GM21390 (cell line): ENCODE measurements around the gene MOG.
A peak's percentile ranks its signal among the peaks of the same experiment; 100 is the strongest.
"Not testable (repeated sequence)": the region's sequence is repeated elsewhere in the genome, so short reads cannot be mapped to it uniquely, and the experiment has no call there.

Experiments
- ATAC-seq: cut with Tn5 transposase; IDR thresholded peaks from one replicate; pipeline ENCODE4 v1.9.1; 2021; ENCODE audit not compliant: unreplicated experiment

Gene MOG

GRCh38 chr6:29637247-29637646 lies 19.6 kb upstream of the MOG start:
- ATAC-seq, result no peak

DNA sequence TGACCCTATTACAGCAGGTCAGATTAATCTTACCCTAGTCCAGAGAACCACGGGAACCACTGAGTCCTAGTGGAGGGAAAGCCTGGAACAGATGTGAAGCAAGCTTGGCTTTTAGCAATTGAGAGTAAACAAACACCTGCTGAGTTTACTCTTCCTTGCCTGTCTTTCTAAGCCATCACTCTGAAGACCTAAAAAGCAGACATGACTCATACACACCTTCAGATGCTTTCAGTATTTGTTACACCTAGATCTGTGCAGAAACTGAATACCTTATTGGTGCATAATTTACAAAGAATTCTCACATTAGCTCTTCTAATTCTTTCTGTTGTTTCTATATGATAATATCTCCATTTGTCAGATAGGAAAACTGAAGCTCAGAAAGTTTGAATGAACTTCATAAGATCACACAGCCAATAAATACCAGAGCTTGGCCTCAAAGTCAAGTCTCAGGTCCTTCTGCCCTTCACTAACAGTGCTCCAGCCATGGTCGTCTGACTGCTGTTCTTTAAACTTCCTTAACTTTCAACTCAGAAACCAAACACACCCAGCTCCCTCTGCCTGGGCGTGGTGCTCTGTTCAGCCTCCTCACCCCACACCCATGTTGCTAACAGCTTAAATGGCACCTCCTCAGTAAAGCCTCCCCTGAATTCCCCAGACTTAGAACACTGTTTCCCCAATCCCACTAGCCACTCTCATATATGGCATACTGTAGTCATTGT lies 15.3 kb upstream of the MOG start:
- ATAC-seq, result no peak

DNA sequence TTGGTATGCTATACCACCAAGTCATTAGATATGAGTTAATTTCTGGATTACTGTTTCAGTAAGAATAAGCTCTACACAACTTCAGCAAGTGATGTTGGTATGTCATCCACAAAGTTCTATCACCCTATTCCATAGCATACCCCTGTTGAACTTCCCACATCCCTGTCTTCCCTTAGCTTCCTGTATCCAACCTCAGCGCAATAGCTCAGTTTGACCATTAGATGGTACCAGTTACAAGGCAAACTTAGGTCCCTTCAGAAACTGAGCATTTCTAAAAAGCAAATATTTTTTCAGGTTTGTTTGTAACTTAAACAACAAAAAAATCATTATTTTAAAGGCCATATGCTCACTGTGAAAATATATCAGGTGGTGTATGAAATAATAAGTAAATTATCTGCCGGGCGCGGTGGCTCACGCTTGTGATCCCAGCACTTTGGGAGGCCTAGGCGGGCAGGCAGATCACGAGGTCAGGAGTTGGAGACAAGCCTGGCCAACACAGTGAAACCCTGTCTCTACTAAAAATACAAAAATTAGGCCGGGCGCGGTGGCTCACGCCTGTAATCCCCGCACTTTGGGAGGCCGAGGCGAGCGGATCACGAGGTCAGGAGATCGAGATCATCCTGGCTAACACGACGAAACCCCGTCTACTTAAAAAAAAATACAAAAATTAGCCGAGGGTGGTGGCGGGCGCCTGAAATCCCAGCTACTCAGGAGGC lies 8.8 kb upstream of the MOG start:
- no peak for ATAC-seq

DNA sequence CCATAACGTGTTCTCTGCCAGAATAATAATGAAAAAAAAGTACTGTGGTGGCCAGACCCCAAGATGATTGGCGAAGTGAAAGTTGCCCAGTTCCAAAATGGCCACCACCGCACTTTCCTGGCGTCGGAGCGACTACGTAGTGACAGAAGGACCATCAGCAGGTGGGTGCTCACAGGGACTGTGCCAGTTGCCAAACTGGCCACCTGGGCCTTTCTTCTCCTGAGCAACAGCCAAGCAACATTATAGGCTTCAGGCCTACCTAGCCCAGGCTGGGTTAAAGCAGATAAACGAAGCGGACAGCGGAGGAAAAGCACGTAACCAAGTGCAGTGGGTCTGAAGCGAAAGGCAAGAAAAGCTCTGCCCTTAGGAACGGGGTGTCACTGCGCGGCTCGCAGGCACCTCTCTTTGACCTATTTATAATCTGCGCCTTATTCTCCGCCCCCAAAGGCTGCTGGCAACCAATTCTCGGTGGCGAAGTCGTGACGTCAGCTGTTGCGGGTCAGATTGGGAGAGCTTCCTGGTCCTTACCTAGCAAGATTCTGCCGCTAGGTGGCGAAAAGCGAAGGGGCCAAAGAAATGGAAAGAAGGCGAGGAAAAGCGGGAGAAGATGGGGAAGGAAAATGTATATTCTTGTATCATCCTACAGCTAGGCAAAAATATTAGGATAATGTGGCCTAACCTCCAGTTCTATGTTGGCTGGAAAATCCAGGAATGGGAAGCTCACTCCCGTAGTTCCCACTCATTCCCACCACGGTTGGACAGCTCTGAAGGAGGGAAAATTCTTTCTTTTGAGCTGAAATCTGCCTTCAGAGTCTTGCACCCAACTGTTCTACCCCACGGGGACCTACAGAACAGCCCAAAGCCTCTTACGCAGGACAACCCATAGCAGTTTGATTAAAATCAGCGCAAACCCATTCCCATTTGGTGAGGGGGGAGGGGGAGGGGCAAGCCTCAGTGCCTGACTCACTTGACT lies 6.9 kb upstream of the MOG start:
- ATAC-seq, result peak; percentile 95

- no peak for ATAC-seq
These were observed 5.3 kb upstream of the MOG start for GRCh38 chr6:29651413-29652197.

DNA sequence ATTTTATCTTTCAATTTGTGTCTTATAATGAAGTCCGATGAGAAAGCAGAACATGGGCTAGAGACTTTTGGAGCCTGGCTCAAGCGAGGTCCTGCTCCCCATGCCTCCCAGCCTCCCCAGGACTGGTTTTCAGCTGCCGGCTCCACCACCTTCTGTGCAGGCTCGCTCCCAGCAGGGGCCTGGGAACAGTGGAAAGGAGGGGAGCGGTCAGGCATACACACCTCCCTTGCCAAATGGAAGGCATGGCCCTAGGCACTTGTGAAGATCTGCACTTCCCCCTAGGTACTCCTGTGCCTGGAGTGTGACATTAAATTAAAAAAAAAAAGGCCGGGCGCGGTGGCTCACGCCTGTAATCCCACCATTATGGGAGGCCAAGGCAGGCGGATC lies 4.7 kb upstream of the MOG start:
- no peak for ATAC-seq

- no peak for ATAC-seq
These were observed 3.3 kb upstream of the MOG start for GRCh38 chr6:29653452-29654038.

- no peak for ATAC-seq
These were observed 1.2 kb upstream of the MOG start for GRCh38 chr6:29655658-29656057.

- no peak for ATAC-seq
These were observed 735 bp upstream of the MOG start for GRCh38 chr6:29656157-29656556.

GRCh38 chr6:29661071-29661470 lies 4.2 kb downstream of the MOG start:
- no peak for ATAC-seq

GRCh38 chr6:29661502-29662141 lies 4.7 kb downstream of the MOG start:
- ATAC-seq, result not testable (repeated sequence)

DNA sequence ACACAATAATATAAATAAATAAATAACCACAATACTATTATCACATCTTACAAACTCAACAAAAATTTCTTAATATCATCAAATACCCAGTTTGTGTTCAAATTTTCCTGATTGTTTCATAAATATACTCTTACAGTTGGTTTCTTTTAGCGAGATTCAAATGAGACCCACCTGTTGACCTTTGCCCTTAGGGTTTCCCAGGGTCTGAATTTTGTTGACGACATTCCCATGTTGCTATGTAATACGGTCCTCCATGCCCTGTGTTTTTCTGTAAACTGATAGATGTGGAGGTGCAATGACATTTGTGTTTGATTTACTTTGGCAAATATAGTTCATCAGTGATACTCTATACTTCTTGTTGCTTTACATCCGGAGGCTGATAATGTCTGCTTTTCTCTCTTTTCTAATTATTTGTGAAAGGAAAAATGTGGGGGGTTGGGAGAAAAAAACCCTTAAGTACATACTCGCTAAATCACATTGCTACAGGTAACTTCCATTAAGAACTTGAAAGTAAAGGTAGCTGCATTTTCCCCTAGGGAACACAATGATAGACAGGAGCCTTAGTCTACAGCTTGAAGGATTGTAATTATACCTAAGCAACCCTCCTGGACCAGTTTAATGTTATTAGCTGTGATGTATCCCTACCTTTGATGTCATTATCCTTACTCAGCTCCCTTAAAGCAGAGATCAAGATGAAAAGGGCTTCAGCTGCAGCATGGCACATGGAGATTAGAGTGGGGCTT lies 6.6 kb downstream of the MOG start:
- no peak for ATAC-seq

GRCh38 chr6:29665942-29666825 lies 9.3 kb downstream of the MOG start:
- ATAC-seq, result no peak

DNA sequence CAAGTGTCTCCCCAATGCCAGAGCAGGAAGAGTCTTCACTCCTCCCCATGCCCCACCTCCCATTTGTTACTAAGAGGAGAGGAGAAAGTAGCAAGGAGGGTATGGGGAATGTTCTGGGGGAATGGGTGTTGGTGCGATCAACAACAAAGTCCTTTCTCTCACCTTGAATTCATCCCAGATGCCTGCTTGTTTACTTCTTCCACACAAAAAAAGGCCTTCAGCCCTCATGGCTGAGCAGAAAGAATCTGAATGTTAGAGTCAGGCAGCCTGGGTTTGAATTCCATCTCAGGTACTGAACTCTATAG lies 9.9 kb downstream of the MOG start:
- ATAC-seq, result no peak

- no peak for ATAC-seq
These were observed 10.3 kb downstream of the MOG start for GRCh38 chr6:29667158-29667557.

DNA sequence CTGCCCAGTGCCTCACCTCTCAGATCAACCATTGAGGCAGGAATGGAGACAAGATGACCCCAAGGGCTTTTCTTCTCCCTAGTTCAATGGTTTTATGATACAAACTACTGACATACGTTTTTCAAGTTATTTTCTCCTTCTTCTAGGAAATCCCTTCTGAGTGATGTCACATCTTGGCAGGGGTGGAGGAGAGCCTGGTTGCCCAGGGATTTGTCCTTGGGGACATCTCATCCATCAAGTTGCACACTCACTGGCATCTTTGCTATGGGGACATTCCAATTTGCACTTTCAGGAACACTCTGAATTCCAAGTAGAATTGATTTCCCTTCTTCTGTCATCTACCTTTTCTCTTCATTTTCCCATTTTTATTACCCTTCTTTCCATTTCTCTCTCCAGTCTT lies 14.1 kb downstream of the MOG start:
- no peak for ATAC-seq

DNA sequence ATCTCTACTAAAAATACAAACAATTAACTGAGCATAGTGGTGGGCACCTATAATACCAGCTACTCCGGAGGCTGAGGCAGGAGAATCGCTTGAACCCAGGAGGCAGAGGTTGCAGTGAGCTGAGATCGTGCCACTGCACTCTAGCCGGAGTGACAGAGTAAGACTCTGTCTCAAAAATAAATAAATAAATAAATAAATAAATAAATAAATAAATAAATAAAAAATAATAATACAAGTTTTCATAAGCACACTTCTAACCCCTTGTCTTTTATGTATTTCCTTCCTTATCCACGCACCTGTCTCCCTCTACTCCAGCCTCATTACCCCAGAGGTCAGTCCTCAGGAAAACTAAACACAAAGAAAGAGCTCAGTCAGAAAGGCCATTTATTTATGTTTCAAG lies 15.2 kb downstream of the MOG start:
- ATAC-seq, result not testable (repeated sequence)

- ATAC-seq, result no peak
These were observed 16.3 kb downstream of the MOG start for GRCh38 chr6:29673161-29673560.
